HL-60/S4 treated with phorbol 12-myristate 13-acetate at 8.2 ng/mL for 4 days and 3 days (cell line): Measurements from ENCODE around the gene SLC16A3.

Source experiments
- in situ Hi-C: fragments of 300-500 bp; cut with MboI; formaldehyde crosslinking; loops from 2 replicates; pipeline ENCODE4 v1.15.0; 2022; ENCODE audit warnings: low sequenced_read_pairs

Gene SLC16A3

GRCh38 chr17:82235056-82235774 lies 6.4 kb downstream of the SLC16A3 start:
- in situ Hi-C loops: no loop called here

- in situ Hi-C loops: no loop called here
These were observed 6.9 kb downstream of the SLC16A3 start for GRCh38 chr17:82235775-82236141.

DNA sequence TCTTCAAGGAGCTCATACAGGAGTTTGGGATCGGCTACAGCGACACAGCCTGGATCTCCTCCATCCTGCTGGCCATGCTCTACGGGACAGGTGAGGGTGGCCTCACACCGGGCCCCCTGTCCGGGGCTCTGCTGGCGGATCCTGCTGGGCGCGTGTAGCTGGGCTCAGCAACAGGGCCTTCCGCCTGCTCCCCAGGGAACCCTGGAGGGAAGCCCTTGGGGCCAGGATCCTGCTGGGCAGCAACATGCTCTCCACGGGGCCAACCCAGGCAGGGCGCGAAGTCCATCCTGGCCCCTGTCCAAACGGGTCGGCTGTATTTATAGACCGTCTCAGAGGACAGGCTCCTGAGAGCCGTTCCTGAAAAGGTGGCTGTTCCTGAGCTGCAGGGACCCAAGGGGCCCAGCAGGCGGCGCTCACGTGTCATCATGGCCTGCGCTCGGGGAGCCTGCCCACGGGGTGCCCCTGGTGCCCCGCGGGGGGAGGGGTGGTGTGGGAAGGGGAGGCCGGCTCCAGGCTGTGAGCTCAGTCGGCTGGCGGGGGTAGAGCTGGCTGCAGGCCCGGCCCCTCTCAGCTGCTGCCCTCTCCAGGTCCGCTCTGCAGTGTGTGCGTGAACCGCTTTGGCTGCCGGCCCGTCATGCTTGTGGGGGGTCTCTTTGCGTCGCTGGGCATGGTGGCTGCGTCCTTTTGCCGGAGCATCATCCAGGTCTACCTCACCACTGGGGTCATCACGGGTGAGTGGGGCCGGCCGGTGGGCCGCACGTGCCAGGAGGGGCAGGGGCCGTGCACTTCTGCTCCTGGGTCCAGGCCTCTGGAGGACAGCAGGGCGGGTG lies 7.5 kb downstream of the SLC16A3 start:
- in situ Hi-C loops: no loop called here

DNA sequence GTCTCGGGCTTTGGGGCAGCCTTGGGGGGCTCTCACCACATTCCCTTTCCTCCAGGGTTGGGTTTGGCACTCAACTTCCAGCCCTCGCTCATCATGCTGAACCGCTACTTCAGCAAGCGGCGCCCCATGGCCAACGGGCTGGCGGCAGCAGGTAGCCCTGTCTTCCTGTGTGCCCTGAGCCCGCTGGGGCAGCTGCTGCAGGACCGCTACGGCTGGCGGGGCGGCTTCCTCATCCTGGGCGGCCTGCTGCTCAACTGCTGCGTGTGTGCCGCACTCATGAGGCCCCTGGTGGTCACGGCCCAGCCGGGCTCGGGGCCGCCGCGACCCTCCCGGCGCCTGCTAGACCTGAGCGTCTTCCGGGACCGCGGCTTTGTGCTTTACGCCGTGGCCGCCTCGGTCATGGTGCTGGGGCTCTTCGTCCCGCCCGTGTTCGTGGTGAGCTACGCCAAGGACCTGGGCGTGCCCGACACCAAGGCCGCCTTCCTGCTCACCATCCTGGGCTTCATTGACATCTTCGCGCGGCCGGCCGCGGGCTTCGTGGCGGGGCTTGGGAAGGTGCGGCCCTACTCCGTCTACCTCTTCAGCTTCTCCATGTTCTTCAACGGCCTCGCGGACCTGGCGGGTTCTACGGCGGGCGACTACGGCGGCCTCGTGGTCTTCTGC lies 8.4 kb downstream of the SLC16A3 start:
- in situ Hi-C loops: no loop called here

DNA sequence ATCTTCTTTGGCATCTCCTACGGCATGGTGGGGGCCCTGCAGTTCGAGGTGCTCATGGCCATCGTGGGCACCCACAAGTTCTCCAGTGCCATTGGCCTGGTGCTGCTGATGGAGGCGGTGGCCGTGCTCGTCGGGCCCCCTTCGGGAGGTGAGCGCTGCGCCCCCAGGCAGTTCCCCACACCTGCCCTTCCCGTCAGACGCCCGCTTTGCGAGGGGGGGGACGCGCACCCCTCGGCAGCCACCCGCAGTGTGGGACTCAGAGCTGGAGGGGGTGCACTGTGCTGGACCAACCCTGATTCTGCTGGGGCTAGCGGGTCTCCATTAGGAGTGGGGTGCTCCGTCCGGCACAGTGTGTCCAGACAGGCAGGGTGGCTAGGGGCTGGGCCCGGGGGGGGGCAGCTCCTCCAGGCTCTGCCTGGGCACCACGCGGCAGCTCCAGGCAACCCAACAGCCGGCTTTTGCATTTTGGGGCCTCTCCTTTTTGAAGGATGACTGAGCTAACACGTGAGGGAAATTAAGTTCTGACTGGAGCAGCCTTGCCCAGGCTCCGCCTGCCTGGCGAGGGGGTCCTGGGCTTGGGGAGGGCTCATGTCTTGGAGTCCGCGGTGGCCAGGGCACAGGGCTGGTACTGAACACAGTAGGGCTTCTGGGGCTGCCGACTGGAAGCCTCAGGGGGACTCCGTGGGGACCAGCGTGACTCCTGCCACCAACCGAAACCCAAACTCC lies 9.1 kb downstream of the SLC16A3 start:
- in situ Hi-C loops: no loop called here

- in situ Hi-C loops: no loop called here
These were observed 9.8 kb downstream of the SLC16A3 start for GRCh38 chr17:82238472-82239201.

GRCh38 chr17:82239401-82239925 lies 10.6 kb downstream of the SLC16A3 start:
- in situ Hi-C loops: no loop called here

DNA sequence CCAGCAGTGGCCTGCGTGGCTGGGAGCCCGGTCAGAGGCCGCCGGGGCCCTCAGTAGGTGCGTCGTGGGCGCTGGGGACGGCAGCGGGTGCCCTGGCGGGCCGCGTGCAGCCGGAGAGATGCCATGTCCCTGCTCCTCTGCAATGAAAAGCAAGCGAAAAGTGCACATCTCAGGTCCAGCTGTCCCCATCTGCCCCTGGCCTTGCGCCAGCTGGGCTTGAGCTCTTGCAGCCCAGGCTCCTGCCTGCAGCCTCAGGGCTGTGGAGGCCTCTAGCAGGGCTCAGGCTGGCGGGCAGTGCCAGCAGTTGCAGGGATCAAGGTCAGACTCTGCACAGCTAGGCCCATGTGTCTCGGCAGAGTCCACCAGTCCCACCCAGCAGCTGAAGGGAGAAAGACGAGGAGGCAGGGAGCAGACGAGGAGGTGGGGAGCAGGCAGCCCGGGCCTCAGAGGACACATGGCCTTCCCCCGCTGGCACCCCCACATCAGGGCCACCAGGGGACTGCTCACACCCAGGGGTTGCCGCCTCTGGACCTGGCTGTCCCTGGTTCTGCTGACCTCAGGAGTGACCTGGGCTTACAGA lies 11.2 kb downstream of the SLC16A3 start:
- in situ Hi-C loops: no loop called here

DNA sequence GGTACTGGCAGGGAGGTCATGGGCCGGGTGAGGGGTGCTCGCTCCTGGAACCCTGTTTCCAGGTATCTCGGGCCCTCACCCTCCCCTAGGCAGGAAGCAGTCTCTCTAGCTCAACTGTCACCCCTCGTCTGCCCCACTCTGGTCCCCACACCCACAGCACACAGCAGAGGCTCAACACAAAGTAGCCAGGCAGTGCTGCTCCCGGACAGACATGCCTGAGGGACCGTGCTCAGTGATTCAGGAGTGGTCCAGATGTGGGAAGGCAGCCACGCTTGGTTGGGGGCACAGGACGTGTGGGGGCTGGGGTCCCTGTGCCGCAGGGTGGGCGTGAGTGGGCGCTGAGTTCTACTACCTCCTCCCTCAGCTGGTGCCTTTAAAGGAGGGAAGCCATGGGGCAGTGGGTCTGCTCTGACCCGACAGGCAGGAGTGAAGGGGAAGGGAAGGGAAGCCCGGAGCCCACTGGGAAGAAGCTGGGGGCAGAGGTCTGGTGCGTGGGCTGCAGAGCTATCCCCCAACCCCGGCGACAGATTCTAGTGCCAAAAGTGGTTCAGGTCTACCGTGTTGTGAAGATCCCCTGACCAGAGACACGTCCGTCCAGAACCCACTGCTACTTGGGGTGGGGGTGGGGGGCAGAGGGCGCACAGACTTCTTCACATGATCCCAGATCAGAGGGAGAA lies 11.8 kb downstream of the SLC16A3 start:
- in situ Hi-C loops: no loop called here

DNA sequence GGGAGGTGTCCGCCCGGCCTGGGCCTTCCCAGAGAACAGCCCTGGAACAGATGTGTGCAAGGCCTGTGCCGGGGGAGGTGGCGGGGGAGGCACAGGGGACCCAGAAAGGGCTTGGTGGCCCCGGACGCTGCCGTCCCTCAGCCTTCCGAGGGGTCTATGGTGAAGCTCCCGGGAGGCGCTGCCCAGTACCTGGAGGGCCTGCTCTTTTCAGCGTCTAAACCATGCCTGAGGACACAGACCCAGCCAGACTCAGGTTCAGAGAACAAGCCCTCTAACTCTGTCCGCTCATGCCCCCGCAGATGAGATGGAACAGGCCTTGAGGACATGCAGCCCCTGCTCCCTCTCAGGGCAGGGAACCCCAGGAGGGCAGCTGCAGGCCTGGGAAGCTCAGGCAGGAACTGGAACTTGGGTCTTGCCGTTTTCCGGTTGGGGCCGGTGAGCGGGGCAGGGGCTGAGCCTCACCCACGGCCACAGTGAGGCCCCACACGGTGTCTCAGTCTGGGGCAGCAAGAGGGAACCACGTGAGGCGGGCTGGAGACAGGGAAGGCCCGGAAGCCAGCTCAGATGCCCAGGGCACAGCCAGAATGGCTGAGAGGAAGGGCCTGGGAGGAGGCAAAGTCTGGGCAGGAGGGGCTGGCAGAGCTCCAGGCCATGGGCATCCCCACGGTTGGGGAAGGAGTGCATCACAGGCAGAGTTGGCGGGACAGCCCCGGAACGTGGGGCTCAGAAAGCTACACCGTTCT lies 12.5 kb downstream of the SLC16A3 start:
- in situ Hi-C loops: no loop called here

DNA sequence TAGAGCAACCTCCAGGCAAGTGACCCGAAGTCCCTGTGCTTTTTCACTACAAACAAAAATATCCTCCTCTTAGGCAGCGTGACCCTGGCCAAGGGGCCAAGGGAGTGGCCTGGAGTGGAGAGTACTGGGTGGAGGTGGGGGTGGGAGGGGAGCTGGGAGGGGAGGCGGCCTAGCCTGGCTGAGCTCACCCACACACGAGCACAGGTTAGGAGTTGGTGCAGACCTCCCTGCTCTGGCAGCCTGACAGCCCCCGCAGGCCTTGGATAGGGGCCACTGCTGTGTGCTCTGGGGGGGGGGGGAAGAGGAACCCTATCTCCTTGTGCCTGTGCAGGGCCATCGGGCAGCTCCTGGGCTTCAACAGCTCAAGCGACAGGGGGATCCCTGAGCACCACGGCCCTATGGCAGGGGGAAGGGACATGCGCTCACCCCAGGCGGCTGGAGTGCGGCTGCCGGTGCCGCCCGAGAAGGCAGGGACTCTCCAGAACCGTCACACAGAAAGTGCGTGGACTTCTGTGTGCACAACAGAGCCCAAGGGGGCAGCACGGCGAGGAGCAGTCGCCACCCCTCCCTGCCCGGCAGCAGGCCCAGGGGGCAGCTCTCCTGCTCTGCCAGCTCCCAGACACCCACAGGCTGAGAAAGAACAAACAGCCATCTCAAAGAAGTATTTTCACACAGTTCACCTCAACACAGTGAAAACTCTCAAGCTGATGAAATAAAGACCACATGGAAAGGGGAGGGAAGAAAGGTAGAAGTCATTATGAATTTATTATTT lies 13.3 kb downstream of the SLC16A3 start:
- in situ Hi-C loops: no loop called here

DNA sequence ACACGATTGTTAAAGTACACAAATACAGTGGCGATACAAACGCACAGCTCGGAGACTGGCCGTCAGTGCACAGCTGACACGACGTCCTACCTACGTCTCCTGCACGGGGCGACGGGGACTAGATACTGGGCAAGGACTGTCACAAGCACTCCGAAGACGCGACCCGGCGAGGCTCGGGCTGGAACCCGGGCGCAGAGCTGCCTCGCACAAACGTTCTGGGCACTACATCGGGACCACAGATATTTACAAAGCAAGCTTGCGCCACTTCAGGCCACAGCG lies 13.8 kb downstream of the SLC16A3 start:
- in situ Hi-C loops: no loop called here

- in situ Hi-C loops: no loop called here
These were observed 14.3 kb downstream of the SLC16A3 start for GRCh38 chr17:82242977-82243647.

DNA sequence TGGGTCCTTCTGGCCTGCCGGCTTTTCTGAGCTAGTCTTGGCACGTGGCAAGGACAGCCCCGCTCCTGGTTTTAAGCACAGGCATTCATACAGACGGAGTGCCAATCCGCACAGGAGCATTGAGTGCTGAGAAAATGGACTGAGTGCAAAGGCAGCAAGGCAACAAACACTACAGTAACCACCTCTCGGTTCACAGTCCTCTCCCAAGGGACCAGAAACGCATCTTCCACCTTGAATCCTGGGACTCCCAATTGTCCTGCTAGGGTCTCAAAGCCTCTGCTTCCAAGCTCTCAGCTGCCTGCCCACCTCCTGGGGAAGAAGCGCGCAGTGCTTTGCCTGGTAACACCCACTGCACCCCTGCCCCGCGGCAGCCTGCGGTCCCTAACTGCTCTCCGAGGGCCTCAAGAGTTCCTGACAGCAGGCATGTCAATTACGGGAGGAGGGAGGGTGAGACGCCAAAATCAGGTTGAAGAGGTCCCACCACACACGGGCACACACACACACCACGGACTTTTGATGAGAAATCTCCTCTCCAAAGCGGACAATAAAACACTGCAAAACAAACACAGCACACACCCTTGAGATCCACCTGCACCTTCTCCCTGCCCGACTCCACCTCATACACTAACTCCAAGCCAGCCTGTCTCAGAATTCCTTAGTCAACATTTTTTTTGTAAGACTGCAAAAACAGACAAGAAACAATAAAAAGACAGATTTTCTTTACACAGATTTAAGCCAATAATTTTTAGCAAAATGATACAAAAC lies 15.0 kb downstream of the SLC16A3 start:
- in situ Hi-C loops: no loop called here

DNA sequence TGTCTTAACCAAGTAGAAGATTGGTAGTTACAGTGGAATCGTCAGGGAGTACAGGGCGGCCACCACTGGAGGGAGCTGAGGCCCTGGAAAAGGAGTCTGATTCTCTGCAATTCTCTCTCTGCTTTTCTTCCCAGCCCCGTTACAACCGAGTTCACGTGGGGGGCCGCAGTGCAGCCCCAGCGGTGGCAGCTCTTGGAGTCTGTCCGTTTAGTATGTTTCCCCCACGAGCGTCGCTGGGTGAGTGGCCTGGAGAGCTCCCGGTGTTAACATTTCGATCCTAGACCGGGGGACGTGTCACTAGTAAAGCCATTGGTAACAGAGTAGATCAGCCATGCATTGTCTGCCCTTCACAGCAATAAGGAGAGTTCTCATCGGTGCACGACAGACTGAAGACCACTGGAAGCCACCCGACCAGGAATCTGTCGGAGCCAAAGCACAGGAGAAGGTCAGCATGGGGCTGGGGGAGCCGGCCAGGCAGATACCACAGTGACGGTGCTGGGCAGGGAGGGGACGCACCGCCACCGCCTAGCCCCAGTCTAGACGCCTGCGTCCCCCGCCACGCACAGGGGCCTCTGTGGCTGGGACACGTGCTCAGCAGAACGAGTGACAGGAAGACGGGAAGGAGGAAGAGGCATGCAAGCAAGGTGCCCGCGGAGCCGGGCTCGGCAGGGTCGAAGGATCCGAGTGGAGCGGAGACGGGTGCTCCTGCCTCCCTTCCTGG lies 15.7 kb downstream of the SLC16A3 start:
- in situ Hi-C loops: no loop called here
